Hepatocyte (in vitro differentiated cells): Measurements from ENCODE around the gene CSTF3. TPM values are rescaled to one million over a fixed set of nuclear protein-coding genes. Genes with fewer than 3 reads are reported as not detected.
A peak's percentile ranks its signal among the peaks of the same experiment; 100 is the strongest.

Experiments used
- DNase-seq: peaks from one replicate; pipeline ENCODE4 v3.0.0-alpha.2; 2016; ENCODE audit warnings: low spot score
- H2AFZ ChIP-seq: fragments of 200-600 bp; sonication (generic); 2 replicates; pipeline ENCODE4 v1.6.0; 2016; ENCODE audit warnings: antibody characterized with exemption, mild to moderate bottlenecking
- H3K27ac ChIP-seq: fragments of 200-600 bp; sonication (generic); 2 replicates; pipeline ENCODE4 v1.5.1; 2016; ENCODE audit warnings: mild to moderate bottlenecking
- H3K27me3 ChIP-seq: fragments of 200-600 bp; sonication (generic); 2 replicates; pipeline ENCODE4 v1.6.1; 2016
- H3K36me3 ChIP-seq: fragments of 200-600 bp; sonication (generic); replicated peaks from 2 replicates; pipeline ENCODE4 v1.5.1; 2016; ENCODE audit warnings: low read depth; ENCODE audit not compliant: insufficient read depth
- H3K4me1 ChIP-seq: fragments of 200-600 bp; sonication (generic); 2 replicates; pipeline ENCODE4 v1.5.1; 2016; ENCODE audit warnings: mild to moderate bottlenecking, moderate library complexity; ENCODE audit not compliant: insufficient read depth
- H3K4me2 ChIP-seq: fragments of 200-600 bp; sonication (generic); 2 replicates; pipeline ENCODE4 v1.6.0; 2016
- H3K4me3 ChIP-seq: fragments of 200-600 bp; sonication (generic); 2 replicates; pipeline ENCODE4 v1.5.1; 2016; ENCODE audit warnings: mild to moderate bottlenecking
- H3K79me2 ChIP-seq: fragments of 200-600 bp; sonication (generic); 2 replicates; pipeline ENCODE4 v1.6.0; 2017; ENCODE audit warnings: mild to moderate bottlenecking
- H3K9me2 ChIP-seq: fragments of 200-600 bp; sonication (generic); replicated peaks from 2 replicates; pipeline ENCODE4 v1.6.0; 2017; ENCODE audit warnings: mild to moderate bottlenecking; ENCODE audit not compliant: insufficient read depth
- H3K9me3 ChIP-seq: fragments of 200-600 bp; sonication (generic); 2 replicates; pipeline ENCODE4 v1.5.1; 2016; ENCODE audit warnings: low read depth, mild to moderate bottlenecking
- H4K20me1 ChIP-seq: fragments of 200-600 bp; sonication (generic); 2 replicates; pipeline ENCODE4 v1.6.0; 2016; ENCODE audit warnings: mild to moderate bottlenecking; ENCODE audit not compliant: insufficient read depth, poor library complexity, severe bottlenecking
- EZH2 ChIP-seq: fragments of 200-600 bp; sonication (generic); IDR thresholded peaks from 2 replicates; pipeline ENCODE4 v1.6.1; 2016; ENCODE audit warnings: antibody characterized with exemption, mild to moderate bottlenecking, borderline replicate concordance
- EZH2phosphoT487 ChIP-seq: fragments of 200-600 bp; sonication (generic); IDR thresholded peaks from one replicate; pipeline ENCODE4 v1.6.1; 2018; ENCODE audit warnings: antibody characterized with exemption, mild to moderate bottlenecking, low read depth, moderate library complexity; ENCODE audit not compliant: unreplicated experiment, severe bottlenecking
- WGBS: methylation state at CpG from one replicate; pipeline ENCODE4 v1.1.6; 2016; ENCODE audit warnings: low lambda C conversion rate; ENCODE audit errors: missing lambda C conversion rate; 5-methylcytosine and 5-hydroxymethylcytosine counted together
- polyA plus RNA-seq: library from polyadenylated mRNA; unstranded; fragments of >200 nt; fragmentation: Nextera tagmentation; extraction: Ambion mirVana; gene quantifications from 2 replicates; pipeline ENCODE4 v1.2.1, GENCODE V29; 2016
- total RNA-seq: library from RNA; depleted of rRNA; stranded (reverse); fragments of >200 nt; gene quantifications from 2 replicates; pipeline ENCODE4 v1.2.3, GENCODE V29; 2014
- TF ChIP-seq, protein P1 (sequence below): fragments of 200-600 bp; sonication (generic); IDR thresholded peaks from 2 replicates; pipeline ENCODE4 v1.5.1; 2016; ENCODE audit warnings: antibody characterized with exemption, mild to moderate bottlenecking; ENCODE audit not compliant: poor library complexity

Gene CSTF3
- total and polyA plus RNA-seq, 2 experiments from 2014 or later: 33.0 to 35.6 TPM

GRCh38 chr11:33040862-33041453 lies 120.3 kb downstream of the CSTF3 start:
- WGBS: 48% methylated on average over 5 of the region's 5 CpGs
- H3K36me3 ChIP-seq: no peaks in the 10 kb centered on the region
- no peaks in the 10 kb centered on the region for H3K27me3 ChIP-seq
- H3K9me3 ChIP-seq: no peaks in the 10 kb centered on the region
- no peaks in the 10 kb centered on the region for H4K20me1 ChIP-seq
- peak overlapping the region; percentile 83 for H3K4me2 ChIP-seq
- H3K79me2 ChIP-seq: peaks cover 29% of the 10 kb centered on the region
- H3K4me1 ChIP-seq: peaks cover 15% of the 10 kb centered on the region
- no peak overlapping the region for H2AFZ ChIP-seq
- peak overlapping the region; percentile 96 for H3K27ac ChIP-seq
- peak overlapping the region; percentile 76 for H3K4me3 ChIP-seq
- no peak for TF ChIP-seq EZH2
- no peak for TF ChIP-seq EZH2phosphoT487
- TF ChIP-seq, protein P1, sequence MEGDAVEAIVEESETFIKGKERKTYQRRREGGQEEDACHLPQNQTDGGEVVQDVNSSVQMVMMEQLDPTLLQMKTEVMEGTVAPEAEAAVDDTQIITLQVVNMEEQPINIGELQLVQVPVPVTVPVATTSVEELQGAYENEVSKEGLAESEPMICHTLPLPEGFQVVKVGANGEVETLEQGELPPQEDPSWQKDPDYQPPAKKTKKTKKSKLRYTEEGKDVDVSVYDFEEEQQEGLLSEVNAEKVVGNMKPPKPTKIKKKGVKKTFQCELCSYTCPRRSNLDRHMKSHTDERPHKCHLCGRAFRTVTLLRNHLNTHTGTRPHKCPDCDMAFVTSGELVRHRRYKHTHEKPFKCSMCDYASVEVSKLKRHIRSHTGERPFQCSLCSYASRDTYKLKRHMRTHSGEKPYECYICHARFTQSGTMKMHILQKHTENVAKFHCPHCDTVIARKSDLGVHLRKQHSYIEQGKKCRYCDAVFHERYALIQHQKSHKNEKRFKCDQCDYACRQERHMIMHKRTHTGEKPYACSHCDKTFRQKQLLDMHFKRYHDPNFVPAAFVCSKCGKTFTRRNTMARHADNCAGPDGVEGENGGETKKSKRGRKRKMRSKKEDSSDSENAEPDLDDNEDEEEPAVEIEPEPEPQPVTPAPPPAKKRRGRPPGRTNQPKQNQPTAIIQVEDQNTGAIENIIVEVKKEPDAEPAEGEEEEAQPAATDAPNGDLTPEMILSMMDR: no peak
- no peaks in the 10 kb centered on the region for H3K9me2 ChIP-seq
- DNase-seq: no peak

DNA sequence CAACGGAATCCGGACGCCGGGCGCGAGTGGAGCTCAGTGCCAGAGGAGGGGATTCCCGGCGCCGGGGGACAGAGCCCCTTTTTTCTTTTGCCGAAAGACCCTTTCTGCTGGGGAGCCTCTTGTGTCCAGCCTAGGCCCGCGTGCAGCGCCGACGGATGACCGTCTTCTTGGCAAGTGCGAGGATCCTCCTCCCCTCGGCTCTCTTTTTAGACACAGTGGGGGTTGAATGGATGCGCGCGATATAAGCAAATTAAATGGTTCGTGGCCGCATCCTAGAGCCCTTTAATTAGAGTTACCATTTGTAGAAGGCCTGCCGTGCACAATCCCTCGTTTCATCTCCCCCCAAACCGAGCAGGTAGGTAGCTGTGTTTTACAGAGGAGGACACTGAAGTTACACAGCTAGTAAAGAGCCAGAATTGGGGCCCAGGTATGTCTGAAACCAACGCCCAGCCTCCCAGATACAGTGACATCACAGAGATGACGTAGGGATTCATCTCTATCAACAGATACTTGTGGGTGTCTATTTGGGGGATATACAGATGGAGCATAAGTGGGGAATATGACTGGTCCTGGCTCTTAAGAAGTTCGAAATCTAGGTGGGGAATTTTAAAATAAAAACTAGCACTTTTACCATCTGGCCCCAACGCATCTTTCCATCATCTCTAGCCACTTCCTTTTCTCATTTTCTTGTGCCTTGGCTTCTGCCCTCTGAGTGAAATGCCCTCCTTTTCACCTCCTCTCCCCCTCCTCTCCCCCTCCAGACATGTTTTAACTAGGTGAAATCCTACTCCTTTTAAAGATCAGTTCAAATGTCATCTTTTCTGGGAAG lies 121.0 kb downstream of the CSTF3 start:
- no peaks in the 10 kb centered on the region for H3K36me3 ChIP-seq
- no peaks in the 10 kb centered on the region for H3K27me3 ChIP-seq
- H3K4me3 ChIP-seq: peak overlapping the region; percentile 76
- H3K4me1 ChIP-seq: peaks cover 15% of the 10 kb centered on the region
- H3K27ac ChIP-seq: peak overlapping the region; percentile 96
- no peaks in the 10 kb centered on the region for H4K20me1 ChIP-seq
- peaks cover 29% of the 10 kb centered on the region for H3K79me2 ChIP-seq
- H3K4me2 ChIP-seq: peak overlapping the region; percentile 83
- WGBS: 9% methylated on average over 26 of the region's 30 CpGs
- peak; percentile 44 for DNase-seq
- no peaks in the 10 kb centered on the region for H3K9me3 ChIP-seq
- H2AFZ ChIP-seq: peak overlapping the region; percentile 69
- H3K9me2 ChIP-seq: no peaks in the 10 kb centered on the region
- TF ChIP-seq EZH2phosphoT487 (no peak), EZH2 (no peak)
- TF ChIP-seq, protein P1: no peak

DNA sequence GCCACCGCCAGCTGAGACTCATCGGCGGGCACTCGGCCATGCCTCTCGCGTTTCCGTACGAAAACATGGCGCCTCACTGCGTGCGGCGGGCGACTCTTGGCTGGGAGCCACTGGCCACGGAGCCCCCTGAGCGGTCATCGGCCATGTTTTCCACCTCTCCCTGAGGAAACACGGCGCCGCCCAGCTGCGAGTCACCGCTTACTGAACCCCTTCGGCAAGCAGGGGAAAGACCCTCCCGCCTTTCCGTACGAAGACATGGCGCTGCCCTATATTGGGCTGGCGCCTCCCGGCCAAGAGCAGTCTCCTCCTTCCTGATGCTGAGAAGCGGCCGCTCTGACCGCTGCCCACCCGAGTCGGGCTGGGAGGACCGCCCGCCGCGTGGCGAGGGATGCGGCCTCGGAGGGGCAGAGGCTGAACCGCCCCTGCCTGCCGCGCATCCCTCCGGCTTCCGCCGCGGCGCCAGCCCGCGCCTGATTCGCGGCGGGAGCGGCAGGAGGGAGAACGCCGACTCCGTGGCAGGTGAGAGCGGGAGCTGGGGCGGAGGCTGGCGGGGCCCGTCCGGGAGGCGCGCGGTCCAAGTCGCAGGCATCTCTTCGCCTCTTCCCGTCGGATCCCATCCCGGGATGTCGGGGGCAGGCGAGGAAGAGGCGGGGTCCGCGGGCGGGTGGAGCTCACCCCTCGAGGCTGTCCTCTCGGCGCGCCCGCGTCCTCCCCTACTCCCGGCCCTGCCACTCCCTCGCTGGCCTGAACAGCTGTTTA lies 121.8 kb downstream of the CSTF3 start, which contains the start of gene TCP11L1:
TSS of gene TCP11L1 (plus strand) at position 299 of the 759 bp plus-strand sequence. CDS start 4,202 bp downstream, outside the sequence.
- TF ChIP-seq, protein P1: no peak
- TF ChIP-seq EZH2phosphoT487: no peak
- no peak for TF ChIP-seq EZH2
- Histone ChIP-seq H3K27ac (peak within 1 kb of the TSS; percentile 96), H3K4me1 (peaks cover 15% of the 10 kb centered on the region), H3K9me2 (no peaks in the 10 kb centered on the region), H4K20me1 (no peaks in the 10 kb centered on the region), H3K36me3 (no peaks in the 10 kb centered on the region), H3K9me3 (no peaks in the 10 kb centered on the region), H3K4me2 (peak within 1 kb of the TSS; percentile 83), H3K27me3 (no peaks in the 10 kb centered on the region), H3K4me3 (peak within 1 kb of the TSS; percentile 76), H3K79me2 (peaks cover 24% of the 10 kb centered on the region), H2AFZ (peak within 1 kb of the TSS; percentile 69)
- DNase-seq: peak; percentile 90
- under 1% methylated on average over 65 of the region's 84 CpGs for WGBS
